Stomach (tissue), 4 donors: ENCODE data around the gene RRBP1.

Experiments used
- CTCF ChIP-seq, 7 experiments: fragments of 450-650 bp in 4 of 7; fragments of 200-600 bp in 3 of 7; sonication (generic) in 3 of 7; IDR thresholded peaks; one replicate each; pipeline ENCODE4 v1.5.1; 2016 to 2019; ENCODE audit warnings: antibody characterized with exemption in 7 of 7, control low read depth in 2 of 7, mild to moderate bottlenecking in 1 of 7
- EP300 ChIP-seq: sonication (generic); formaldehyde crosslinking; IDR thresholded peaks from one replicate; pipeline ENCODE4 v1.6.1; 2017; ENCODE audit warnings: antibody characterized with exemption
- POLR2A ChIP-seq, 4 donors: fragments of 450-650 bp; IDR thresholded peaks; one replicate each; pipeline ENCODE4 v1.6.1; 2016; ENCODE audit warnings: antibody characterized with exemption in 4 of 4, control low read depth in 2 of 4, mild to moderate bottlenecking in 1 of 4, moderate library complexity in 1 of 4

- TF ChIP-seq CTCF (IDR thresholded peaks at IDR 0.05) (no peak), EP300 (no peak), POLR2A (IDR thresholded peaks at IDR 0.05) (no peak)
These were observed 16.3 kb upstream of the RRBP1 start for GRCh38 chr20:17698384-17698783.
